ENCODE data around the gene COBLL1.
"Not testable (repeated sequence)": the region's sequence is repeated elsewhere in the genome, so short reads cannot be mapped to it uniquely, and the experiment has no call there.

COBLL1 gene

DNA sequence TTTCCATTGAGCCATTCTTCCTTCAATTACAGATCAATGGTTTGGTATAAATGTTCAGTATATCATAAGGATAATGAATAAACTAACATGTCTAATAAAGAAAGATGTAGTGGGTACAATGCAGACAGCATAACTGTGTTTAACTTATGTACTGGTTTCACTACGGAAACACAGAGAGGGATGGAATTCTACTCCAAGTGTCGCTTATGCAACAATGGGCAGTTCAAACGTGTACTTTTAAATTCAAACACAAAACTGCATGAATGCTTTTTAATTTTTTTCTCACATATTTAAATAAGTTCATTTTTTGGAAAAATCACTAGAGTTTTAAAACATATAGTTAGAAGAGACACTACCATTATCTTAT lies 74.7 kb downstream of the COBLL1 start:
- in situ Hi-C loops (cut with MboI; ENCODE audit: low pct_unique_long_range_greater_than_20kb, low sequenced_read_pairs): no loop called here
- DNase-seq: no peak

DNA sequence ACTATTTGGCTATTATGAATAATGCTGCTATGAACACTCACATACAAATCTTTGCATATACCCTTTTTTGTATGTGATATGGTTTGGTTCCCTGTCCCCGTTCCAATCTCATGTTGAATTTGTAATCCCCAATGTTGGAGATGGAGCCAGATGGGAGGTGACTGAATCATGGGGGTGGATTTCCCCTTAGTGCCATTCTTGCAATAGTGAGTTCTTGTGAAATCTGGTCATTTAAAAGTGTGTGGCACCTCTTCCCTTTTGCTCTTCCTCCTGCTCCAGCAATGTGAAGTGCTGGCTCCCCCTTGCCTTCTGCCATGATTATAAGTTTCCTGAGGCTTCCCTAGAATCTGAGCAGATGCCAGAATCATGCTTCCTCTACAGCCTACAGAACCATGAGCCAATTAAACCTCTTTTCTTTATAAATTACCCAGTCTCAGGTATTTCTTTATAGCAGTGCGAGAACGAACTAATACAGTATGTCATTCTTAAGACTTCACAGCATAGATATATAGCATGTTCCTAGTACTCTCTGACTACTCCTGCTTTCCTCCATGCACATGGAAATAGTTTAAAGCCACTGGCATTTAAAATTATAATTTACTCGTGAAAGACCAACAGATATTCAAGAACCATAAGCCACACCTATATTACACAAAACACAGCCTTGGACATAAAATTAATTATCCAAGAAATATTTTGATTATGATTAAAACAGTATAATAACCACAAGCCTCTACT lies 75.2 kb downstream of the COBLL1 start:
- no peak for DNase-seq
- in situ Hi-C loops (cut with MboI; ENCODE audit: low pct_unique_long_range_greater_than_20kb, low sequenced_read_pairs): no loop called here

- in situ Hi-C loops (cut with MboI; ENCODE audit: low pct_unique_long_range_greater_than_20kb, low sequenced_read_pairs): no loop called here
- DNase-seq: no peak
Measured at GRCh38 chr2:164764996-164765395, 76.6 kb downstream of the COBLL1 start.

DNA sequence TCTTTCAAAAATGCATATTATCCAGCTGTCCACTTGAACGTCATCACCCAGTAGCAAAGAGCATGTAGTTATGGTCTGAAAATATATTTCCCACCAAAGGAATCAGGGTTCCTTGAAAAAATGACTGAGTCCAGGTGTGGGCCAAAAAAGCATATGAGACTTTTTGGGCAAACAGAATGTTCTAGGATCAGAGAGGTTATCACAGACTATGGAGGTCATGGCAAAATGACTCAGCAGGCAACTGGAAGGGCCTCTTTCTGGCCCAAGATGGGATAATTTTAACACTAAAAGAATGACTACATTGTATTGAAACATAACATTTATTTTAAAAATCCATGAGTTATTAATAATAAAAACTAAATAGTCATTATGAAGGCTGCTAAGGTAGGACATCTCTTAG lies 77.1 kb downstream of the COBLL1 start:
- no peak for DNase-seq
- in situ Hi-C loops (cut with MboI; ENCODE audit: low pct_unique_long_range_greater_than_20kb, low sequenced_read_pairs): no loop called here

DNA sequence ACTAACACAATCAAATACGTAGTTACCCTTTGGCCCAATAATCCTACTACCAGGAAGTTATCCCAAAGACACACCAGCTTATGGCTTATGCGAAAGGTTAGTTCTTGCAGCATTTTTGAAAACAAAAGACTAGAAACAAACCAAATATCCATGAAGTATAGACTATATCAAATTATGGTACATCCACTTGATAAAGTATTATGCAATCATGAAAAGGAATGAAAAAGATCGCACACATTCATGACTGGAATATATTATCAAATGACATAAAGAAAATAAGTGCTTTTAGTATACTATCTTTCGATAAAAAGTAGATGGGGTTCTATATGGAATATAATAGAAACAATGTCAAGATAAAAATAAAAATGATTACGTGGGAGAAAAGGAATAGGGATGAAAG lies 78.2 kb downstream of the COBLL1 start:
- in situ Hi-C loops (cut with MboI; ENCODE audit: low pct_unique_long_range_greater_than_20kb, low sequenced_read_pairs): no loop called here
- no peak for DNase-seq

GRCh38 chr2:164761737-164762460 lies 79.7 kb downstream of the COBLL1 start:
- in situ Hi-C loops (cut with MboI; ENCODE audit: low pct_unique_long_range_greater_than_20kb, low sequenced_read_pairs): no loop called here

GRCh38 chr2:164761201-164761600 lies 80.4 kb downstream of the COBLL1 start:
- DNase-seq; in situ Hi-C loops (cut with MboI; ENCODE audit: low pct_unique_long_range_greater_than_20kb, low sequenced_read_pairs): not testable (repeated sequence)

More at GRCh38 chr2:164761737-164762460, 79.7 kb downstream of the COBLL1 start:
- no peak for DNase-seq

DNA sequence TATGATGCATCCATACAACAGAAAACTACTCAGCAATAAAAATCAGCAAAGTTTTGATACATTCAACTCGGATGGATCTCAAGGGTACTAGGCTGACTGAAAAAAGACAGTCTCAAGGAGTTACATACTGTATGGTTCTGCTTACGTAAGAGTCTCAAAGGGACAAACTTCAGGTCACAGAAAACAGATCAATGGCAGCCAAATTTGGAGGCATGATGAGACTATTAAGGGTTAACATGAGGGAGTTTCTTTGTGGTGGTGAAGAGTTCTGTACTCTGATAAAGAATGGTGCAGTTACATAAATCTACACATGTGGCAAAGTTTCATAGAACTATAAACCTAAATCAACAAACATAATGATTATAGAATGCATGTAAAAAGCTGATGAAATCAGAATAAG lies 81.4 kb downstream of the COBLL1 start:
- in situ Hi-C loops (cut with MboI; ENCODE audit: low pct_unique_long_range_greater_than_20kb, low sequenced_read_pairs): no loop called here
- DNase-seq: no peak

DNA sequence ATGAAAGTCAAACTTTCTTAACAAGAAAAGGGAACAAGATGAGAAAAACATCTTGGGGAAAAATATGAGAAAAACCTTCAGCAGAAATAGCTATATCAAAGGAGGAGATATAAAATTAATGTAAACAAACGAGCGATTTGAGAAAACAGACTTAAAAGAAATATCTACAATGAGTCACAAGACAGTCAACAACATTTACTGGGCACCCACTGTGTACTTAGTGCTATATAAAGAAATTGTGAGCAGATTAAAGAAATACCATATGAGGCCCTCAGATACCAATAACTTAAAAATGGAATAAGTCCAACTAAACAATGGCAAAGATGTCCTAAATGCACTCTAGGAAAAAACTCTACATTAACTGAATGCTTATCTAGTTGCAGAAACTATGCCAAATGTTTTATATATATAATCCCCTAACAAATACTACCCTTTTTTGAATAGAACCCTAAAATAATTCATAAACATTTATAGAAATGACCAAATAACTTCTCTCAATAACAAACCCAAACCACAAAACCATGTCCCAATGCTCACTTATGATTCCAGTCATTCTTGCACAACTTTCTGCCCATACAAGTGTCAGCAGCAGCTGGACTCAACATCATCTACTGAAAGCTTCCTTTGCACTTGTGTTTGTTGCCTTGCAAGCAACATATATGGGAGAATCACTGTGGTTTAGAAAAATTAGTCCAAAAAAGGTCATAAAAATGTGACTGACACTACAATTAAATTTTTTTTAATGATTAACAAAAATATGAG lies 83.5 kb downstream of the COBLL1 start:
- DNase-seq: no peak
- in situ Hi-C loops (cut with MboI; ENCODE audit: low pct_unique_long_range_greater_than_20kb, low sequenced_read_pairs): no loop called here

GRCh38 chr2:164756773-164757172 lies 84.8 kb downstream of the COBLL1 start:
- no peak for DNase-seq
- in situ Hi-C loops (cut with MboI; ENCODE audit: low pct_unique_long_range_greater_than_20kb, low sequenced_read_pairs): no loop called here

DNA sequence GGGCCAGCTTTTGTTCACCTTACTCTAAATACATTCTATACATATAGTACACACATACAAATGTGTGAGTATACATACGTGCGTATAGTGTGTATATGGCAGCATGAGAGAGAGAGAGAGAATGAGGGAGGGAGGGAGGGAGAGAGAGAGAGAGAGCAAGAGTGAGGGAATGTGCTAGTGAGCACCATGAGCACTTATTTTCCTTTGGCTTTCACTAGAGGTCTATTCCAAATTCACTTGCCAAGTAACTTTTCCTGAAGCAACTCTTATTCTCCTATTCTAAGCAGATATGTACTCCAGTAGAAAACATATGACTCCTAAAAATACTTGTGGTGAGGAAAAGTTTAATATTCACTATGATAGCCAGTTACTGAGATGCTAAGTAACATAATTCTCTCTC lies 85.7 kb downstream of the COBLL1 start:
- no peak for DNase-seq
- in situ Hi-C loops (cut with MboI; ENCODE audit: low pct_unique_long_range_greater_than_20kb, low sequenced_read_pairs): no loop called here

- in situ Hi-C loops (cut with MboI; ENCODE audit: low pct_unique_long_range_greater_than_20kb, low sequenced_read_pairs): no loop called here
- no peak for DNase-seq
Measured at GRCh38 chr2:164754157-164755093, 87.2 kb downstream of the COBLL1 start.

DNA sequence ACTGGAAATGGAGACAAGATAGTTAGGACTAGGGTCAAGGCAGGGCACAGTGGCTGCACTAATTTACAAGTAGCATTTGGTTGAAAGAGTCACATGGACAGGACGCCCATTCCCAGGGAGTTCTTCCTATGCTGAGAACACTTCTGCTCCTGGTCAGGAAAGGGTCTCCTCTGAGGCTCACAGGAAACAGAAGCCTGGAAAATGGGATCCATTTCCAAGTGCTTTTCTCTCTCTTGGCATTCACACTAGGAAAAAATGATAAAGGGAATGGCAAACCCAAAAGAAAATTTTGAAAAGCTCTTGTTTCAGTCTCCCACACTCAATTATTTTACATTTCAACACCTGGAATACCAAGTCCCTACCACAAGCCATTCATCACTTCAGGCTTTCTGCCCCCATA lies 88.7 kb downstream of the COBLL1 start:
- in situ Hi-C loops (cut with MboI; ENCODE audit: low pct_unique_long_range_greater_than_20kb, low sequenced_read_pairs): no loop called here
- DNase-seq: no peak

DNA sequence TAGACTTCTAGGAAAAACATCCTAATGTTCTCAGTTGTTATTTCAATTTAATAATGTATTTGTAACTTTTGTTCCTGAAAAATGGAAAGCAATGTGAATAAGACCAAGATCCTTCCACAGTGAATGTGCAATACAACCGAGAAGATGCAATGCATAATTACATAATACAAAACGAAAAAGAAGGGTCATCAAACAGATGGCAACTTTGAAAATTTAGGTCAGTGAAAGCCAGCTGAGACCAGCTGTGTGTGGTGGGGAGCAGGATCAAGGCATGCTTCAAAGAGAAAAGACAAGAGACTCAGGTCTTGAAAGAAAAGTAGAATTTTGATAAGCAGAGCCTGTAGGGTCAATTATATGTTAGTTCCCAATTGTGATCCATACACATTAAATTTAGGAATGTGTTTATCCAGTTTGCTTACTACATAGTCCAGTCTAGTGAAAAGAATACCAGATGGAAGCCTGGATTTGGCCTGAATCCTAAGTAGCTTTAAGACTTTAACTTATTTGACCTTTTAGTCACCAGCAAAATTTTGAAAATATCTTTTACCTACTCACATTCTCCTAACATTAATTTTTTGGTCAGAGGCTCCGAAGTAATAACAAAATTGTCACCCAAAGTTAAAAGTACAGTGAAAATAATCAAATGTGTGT lies 93.7 kb downstream of the COBLL1 start:
- no peak for DNase-seq
- in situ Hi-C loops (cut with MboI; ENCODE audit: low pct_unique_long_range_greater_than_20kb, low sequenced_read_pairs): no loop called here

DNA sequence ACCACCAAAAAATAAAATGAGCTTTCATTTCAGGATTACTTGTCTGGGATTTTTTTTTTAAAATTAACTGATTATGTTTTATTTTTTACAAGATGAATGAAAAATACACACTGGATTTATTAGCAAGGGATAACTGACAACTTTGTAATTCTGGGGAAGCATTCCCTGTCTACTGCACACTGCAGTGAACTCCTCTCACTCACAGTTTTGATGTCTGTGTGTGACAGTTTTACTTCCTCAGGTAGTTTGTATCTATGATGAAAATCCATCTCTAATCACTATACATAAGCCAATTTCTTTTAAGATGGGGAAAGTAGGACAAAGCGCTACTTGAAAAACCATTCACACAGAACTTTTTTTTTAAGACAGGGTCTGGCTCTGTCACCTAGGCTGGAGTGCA lies 94.5 kb downstream of the COBLL1 start:
- in situ Hi-C loops (cut with MboI; ENCODE audit: low pct_unique_long_range_greater_than_20kb, low sequenced_read_pairs): no loop called here

GRCh38 chr2:164746713-164747112 lies 94.9 kb downstream of the COBLL1 start:
- in situ Hi-C loops (cut with MboI; ENCODE audit: low pct_unique_long_range_greater_than_20kb, low sequenced_read_pairs): no loop called here
- no peak for DNase-seq

More for the DNA sequence above, 94.5 kb downstream of the COBLL1 start:
- DNase-seq: no peak

DNA sequence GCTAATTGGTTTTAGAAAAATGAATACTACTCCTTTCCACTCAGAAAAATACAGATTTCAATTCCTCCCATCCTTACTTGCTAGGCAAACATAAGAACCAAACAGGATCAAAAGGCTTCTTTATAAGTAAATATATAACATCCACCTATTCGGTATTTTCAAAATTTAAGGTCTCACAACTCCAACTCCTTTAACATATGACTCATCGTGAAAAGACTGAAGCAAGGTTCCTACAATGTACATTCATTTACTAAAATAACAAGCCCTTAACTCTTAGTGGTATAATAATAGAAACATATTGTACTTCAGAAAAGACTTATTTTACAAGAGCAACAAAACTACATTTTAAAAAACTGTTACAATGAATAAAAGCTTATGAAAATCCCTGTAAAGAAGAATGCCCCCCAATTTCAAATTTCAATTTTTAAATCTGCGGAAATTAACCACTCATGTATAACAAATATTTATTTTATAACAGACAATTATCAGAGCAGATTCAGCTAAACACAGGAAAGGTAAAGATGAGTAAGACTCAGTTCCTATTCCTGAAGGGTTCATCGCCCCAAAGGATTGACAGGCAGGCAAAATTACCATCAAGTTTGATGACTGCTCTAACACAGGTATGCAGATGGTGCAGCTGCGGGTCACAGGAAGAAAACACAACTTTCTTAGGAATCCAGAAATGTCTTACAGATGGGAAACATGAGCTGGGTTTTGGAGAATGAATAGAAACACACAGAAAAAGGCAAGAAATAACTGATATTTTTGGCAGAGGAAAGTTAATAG lies 96.4 kb downstream of the COBLL1 start:
- in situ Hi-C loops (cut with MboI; ENCODE audit: low pct_unique_long_range_greater_than_20kb, low sequenced_read_pairs): no loop called here
- DNase-seq: no peak

DNA sequence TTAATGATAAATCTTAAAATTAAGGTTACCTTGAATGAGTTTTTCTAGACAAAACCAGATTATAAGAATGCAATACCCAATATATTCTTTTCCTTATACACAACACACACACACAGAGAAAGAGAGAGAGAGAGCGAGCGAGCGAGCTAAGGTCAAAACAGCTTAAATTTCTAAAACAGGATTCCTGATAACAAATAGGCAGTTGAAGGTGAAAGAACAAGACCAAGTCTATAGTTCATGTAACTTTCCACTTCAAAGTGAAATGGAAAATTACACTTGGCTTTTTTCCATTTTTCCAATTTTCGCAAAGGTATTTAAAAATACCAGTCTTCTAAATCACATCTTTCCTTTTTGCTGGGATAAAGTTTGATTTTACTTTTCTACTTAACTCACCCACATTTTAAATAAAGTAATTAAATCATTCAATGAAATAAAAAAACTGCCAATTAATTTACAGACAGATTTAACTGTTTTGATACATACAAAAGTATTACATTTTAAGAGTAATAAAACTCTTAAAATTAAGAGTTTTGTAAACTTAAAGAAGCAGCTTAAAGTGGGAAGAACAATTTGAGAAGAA lies 98.8 kb downstream of the COBLL1 start:
- in situ Hi-C loops (cut with MboI; ENCODE audit: low pct_unique_long_range_greater_than_20kb, low sequenced_read_pairs): no loop called here
- no peak for DNase-seq

All from KBM-7 (cell line).